Panc1 (cell line): ENCODE data around the gene CORIN. TPM values are rescaled to one million over a fixed set of nuclear protein-coding genes. Genes with fewer than 3 reads are reported as not detected.
"Not testable (repeated sequence)": the region's sequence is repeated elsewhere in the genome, so short reads cannot be mapped to it uniquely, and the experiment has no call there.

Source experiments
- ATAC-seq: fragments of 200-7000 bp; cut with Tn5 transposase; 2 replicates; pipeline ENCODE4 v1.9.1; 2020; ENCODE audit warnings: mild to moderate bottlenecking, moderate library complexity
- BruUV-seq: library from RNA; stranded (reverse); fragments of 400-500 nt; replicated peaks from 2 replicates; lab custom pipeline; 2021; lab: Mats Ljungman, UMichigan
- CTCF ChIA-PET: fragments of 300-600 bp; sonication (Branson Sonifier 250); formaldehyde crosslinking; loops from one replicate; lab custom pipeline; 2022; ENCODE audit warnings: antibody characterized with exemption; lab: Charles Lee
- POLR2A ChIA-PET: fragments of 300-600 bp; sonication (Branson Sonifier 250); formaldehyde crosslinking; loops from one replicate; lab custom pipeline; 2022; ENCODE audit warnings: antibody characterized with exemption; lab: Charles Lee
- DNase-seq: peaks from one replicate; pipeline ENCODE4 v3.0.0-alpha.2; 2010; ENCODE audit warnings: low read depth, low spot score
- H3K27ac ChIP-seq: 2 replicates; pipeline ENCODE4 v1.5.1; 2011; ENCODE audit warnings: mild to moderate bottlenecking, low read length, inconsistent platforms
- H3K27me3 ChIP-seq: fragments of 200-500 bp; sonication (Bioruptor generic); 2 replicates; pipeline ENCODE4 v1.6.0; 2014; ENCODE audit warnings: low read length, inconsistent platforms; ENCODE audit not compliant: control insufficient read depth, insufficient read depth
- H3K36me3 ChIP-seq: fragments of 200-500 bp; sonication (Bioruptor generic); 2 replicates; pipeline ENCODE4 v1.5.1; 2014; ENCODE audit warnings: inconsistent platforms, mild to moderate bottlenecking, low read length, moderate library complexity; ENCODE audit not compliant: control insufficient read depth, insufficient read depth
- H3K4me1 ChIP-seq: 2 replicates; pipeline ENCODE4 v1.5.1; 2011; ENCODE audit warnings: inconsistent platforms, mild to moderate bottlenecking, low read length, moderate library complexity; ENCODE audit not compliant: control insufficient read depth, insufficient read depth
- H3K4me3 ChIP-seq, 2 experiments: 2 replicates each; pipeline ENCODE4 v1.5.1; 2011 to 2012; ENCODE audit warnings: low read depth in 2 of 2, low read length in 2 of 2, mild to moderate bottlenecking in 2 of 2, inconsistent platforms in 1 of 2, moderate library complexity in 1 of 2
- H3K9me3 ChIP-seq: fragments of 200-500 bp; sonication (Bioruptor generic); 2 replicates; pipeline ENCODE4 v1.5.1; 2014; ENCODE audit warnings: low read depth, mild to moderate bottlenecking, inconsistent platforms, low read length, moderate library complexity; ENCODE audit not compliant: control insufficient read depth, insufficient read depth
- POLR2AphosphoS5 ChIP-seq: IDR thresholded peaks from 2 replicates; pipeline ENCODE4 v1.6.1; 2012; ENCODE audit warnings: mild to moderate bottlenecking, low read depth, low read length, moderate library complexity
- SIN3A ChIP-seq: IDR thresholded peaks from 2 replicates; pipeline ENCODE4 v1.6.1; 2012; ENCODE audit warnings: low read depth, mild to moderate bottlenecking, low read length, moderate library complexity, borderline replicate concordance; ENCODE audit not compliant: insufficient read depth
- TCF7L2 ChIP-seq: IDR thresholded peaks from 2 replicates; pipeline ENCODE4 v1.6.1; 2011; ENCODE audit warnings: mild to moderate bottlenecking, low read depth, low read length, inconsistent platforms
- in situ Hi-C: cut with HindIII; loops from 2 replicates; pipeline ENCODE4 v1.10.0; 2016; ENCODE audit warnings: low sequenced_read_pairs, low pct_unique_long_range_greater_than_20kb
- intact Hi-C: fragments of 100-400 bp; cut with micrococcal nuclease; formaldehyde crosslinking; loops from one replicate; pipeline ENCODE4 v1.10.0; 2022; ENCODE audit not compliant: unreplicated experiment
- total RNA-seq: library from RNA; stranded (reverse); gene quantifications from one replicate; pipeline ENCODE4 v1.2.1, GENCODE V29; 2021; ENCODE audit not compliant: unreplicated experiment
- TF ChIP-seq, protein P1 (sequence below), 2 experiments: IDR thresholded peaks; 2 replicates each; pipeline ENCODE4 v1.6.1; 2011 to 2012; ENCODE audit warnings: low read depth in 2 of 2, control low read depth in 1 of 2, low read length in 1 of 2, mild to moderate bottlenecking in 1 of 2, moderate library complexity in 1 of 2; ENCODE audit not compliant: insufficient read depth in 1 of 2
- TF ChIP-seq, protein P2 (sequence below): fragments of 450-650 bp; IDR thresholded peaks from 2 replicates; pipeline ENCODE4 v1.5.1; 2017; ENCODE audit warnings: mild to moderate bottlenecking

The CORIN gene
- total RNA-seq, 1 experiment from 2014 or later: not detected

DNA sequence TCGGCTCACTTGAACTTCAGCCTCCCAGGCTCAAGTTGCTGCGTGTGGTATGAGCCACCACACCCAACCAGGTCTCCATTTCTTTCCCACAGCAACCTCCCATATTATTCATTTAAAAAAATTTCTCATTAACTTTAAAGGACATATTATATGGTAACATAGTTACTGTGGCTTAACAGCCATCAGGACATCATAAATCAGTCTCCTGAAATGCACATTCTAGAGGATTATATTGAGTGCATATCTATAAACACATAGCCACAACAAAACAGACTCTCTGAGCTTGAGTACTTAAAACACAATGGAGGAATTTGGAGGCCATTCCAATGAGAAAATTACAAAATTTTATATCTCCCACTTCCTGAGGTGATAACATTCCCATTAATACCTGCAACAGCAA lies 61.5 kb downstream of the CORIN start:
- no peak for DNase-seq
- intact Hi-C loops (no loop called here), in situ Hi-C loops (no loop called here)
- CTCF ChIA-PET: no interaction called here
- no peak for TF ChIP-seq POLR2AphosphoS5
- no peak for TF ChIP-seq SIN3A
- TF ChIP-seq, protein P1, sequence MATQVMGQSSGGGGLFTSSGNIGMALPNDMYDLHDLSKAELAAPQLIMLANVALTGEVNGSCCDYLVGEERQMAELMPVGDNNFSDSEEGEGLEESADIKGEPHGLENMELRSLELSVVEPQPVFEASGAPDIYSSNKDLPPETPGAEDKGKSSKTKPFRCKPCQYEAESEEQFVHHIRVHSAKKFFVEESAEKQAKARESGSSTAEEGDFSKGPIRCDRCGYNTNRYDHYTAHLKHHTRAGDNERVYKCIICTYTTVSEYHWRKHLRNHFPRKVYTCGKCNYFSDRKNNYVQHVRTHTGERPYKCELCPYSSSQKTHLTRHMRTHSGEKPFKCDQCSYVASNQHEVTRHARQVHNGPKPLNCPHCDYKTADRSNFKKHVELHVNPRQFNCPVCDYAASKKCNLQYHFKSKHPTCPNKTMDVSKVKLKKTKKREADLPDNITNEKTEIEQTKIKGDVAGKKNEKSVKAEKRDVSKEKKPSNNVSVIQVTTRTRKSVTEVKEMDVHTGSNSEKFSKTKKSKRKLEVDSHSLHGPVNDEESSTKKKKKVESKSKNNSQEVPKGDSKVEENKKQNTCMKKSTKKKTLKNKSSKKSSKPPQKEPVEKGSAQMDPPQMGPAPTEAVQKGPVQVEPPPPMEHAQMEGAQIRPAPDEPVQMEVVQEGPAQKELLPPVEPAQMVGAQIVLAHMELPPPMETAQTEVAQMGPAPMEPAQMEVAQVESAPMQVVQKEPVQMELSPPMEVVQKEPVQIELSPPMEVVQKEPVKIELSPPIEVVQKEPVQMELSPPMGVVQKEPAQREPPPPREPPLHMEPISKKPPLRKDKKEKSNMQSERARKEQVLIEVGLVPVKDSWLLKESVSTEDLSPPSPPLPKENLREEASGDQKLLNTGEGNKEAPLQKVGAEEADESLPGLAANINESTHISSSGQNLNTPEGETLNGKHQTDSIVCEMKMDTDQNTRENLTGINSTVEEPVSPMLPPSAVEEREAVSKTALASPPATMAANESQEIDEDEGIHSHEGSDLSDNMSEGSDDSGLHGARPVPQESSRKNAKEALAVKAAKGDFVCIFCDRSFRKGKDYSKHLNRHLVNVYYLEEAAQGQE (IDR thresholded peaks at IDR 0.05; ENCODE audit: insufficient read depth in 1 of 2, low read depth in 2 of 2, low read length in 1 of 2): no peak
- TF ChIP-seq TCF7L2: no peak
- TF ChIP-seq, protein P2, sequence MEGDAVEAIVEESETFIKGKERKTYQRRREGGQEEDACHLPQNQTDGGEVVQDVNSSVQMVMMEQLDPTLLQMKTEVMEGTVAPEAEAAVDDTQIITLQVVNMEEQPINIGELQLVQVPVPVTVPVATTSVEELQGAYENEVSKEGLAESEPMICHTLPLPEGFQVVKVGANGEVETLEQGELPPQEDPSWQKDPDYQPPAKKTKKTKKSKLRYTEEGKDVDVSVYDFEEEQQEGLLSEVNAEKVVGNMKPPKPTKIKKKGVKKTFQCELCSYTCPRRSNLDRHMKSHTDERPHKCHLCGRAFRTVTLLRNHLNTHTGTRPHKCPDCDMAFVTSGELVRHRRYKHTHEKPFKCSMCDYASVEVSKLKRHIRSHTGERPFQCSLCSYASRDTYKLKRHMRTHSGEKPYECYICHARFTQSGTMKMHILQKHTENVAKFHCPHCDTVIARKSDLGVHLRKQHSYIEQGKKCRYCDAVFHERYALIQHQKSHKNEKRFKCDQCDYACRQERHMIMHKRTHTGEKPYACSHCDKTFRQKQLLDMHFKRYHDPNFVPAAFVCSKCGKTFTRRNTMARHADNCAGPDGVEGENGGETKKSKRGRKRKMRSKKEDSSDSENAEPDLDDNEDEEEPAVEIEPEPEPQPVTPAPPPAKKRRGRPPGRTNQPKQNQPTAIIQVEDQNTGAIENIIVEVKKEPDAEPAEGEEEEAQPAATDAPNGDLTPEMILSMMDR: no peak
- Histone ChIP-seq H3K27me3 (no peaks in the 10 kb centered on the region), H3K36me3 (no peaks in the 10 kb centered on the region), H3K9me3 (no peaks in the 10 kb centered on the region), H3K27ac (no peak overlapping the region), H3K4me1 (no peaks in the 10 kb centered on the region), H3K4me3 (no peak overlapping the region)
- ATAC-seq: no peak
- POLR2A ChIA-PET: no interaction called here
- BruUV-seq: no TSS peak

DNA sequence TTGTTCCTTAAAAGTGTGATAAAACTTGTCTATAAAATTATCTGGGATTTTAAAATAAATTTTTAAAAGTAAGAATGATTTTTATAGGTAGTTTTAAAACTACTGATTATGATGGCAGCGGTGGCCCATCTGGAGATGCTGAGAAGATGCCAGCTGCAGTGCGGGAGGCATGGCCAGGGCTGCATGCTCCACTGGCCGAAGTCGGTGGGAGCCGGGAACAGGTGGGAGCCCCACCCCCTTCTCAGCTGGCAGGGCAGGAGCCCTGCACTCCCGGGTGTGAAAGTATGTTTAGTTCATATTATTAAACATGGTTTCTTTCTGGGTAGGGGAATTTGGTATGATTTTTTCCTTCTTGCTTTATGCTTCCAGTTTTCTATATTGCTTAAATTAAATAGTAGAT lies 63.8 kb downstream of the CORIN start:
- ChIA-PET CTCF (no interaction called here), POLR2A (no interaction called here)
- BruUV-seq: no TSS peak
- no peaks in the 10 kb centered on the region for H3K27me3 ChIP-seq
- DNase-seq (no peak), ATAC-seq (no peak)
- no peaks in the 10 kb centered on the region for H3K9me3 ChIP-seq
- H3K36me3 ChIP-seq: no peaks in the 10 kb centered on the region
- no peak overlapping the region for H3K4me3 ChIP-seq
- no peak for TF ChIP-seq POLR2AphosphoS5
- in situ Hi-C loops: no loop called here
- intact Hi-C loops: no loop called here
- no peaks in the 10 kb centered on the region for H3K4me1 ChIP-seq
- H3K27ac ChIP-seq: no peak overlapping the region

DNA sequence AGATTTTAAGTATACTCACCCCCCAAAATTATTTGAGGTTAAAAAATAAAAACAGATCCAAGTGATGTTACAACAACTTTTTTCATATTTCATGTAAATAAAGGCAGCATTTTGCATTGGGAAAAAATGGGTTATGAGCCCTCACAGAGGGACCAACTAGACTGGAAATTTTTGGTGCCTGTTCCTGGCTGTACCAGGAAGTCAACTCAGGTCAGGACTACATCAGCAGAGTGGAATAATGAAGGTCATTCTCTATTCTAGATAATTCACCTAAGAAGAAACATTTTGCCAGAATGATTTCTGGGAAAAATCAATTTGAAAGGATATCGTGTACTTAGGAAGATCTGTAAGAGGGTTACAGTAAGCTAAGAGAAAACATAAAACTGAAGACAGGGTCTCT lies 66.8 kb downstream of the CORIN start:
- no TSS peak for BruUV-seq
- intact Hi-C loops (no loop called here), in situ Hi-C loops (no loop called here)
- no peak for TF ChIP-seq POLR2AphosphoS5
- TF ChIP-seq TCF7L2: no peak
- TF ChIP-seq, protein P2: no peak
- TF ChIP-seq, protein P1 (IDR thresholded peaks at IDR 0.05; ENCODE audit: insufficient read depth in 1 of 2, low read depth in 2 of 2, low read length in 1 of 2): no peak
- TF ChIP-seq SIN3A: no peak
- Histone ChIP-seq H3K4me3 (no peak overlapping the region), H3K36me3 (no peaks in the 10 kb centered on the region), H3K4me1 (no peaks in the 10 kb centered on the region), H3K9me3 (no peaks in the 10 kb centered on the region), H3K27ac (no peak overlapping the region), H3K27me3 (no peaks in the 10 kb centered on the region)
- ChIA-PET CTCF (no interaction called here), POLR2A (no interaction called here)
- ATAC-seq (no peak), DNase-seq (no peak)

DNA sequence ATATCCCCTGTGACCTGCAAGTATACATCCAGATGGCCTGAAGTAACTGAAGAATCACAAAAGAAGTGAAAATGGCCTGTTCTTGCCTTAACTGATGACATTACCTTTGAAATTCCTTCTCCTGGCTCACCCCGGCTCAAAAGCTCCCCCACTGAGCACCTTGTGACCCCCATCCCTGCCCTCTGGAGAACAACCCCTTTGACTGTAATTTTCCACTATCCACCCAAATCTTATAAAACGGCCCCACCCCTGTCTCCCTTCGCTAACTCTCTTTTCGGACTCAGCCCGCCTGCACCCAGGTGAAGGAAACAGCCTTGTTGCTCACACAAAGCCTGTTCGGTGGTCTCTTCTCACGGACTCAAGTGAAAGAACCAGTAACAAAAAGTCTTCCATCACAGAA lies 69.9 kb downstream of the CORIN start:
- POLR2A ChIA-PET, CTCF ChIA-PET: not testable (repeated sequence)

More for the DNA sequence above, 69.9 kb downstream of the CORIN start:
- H3K4me3 ChIP-seq, BruUV-seq, intact Hi-C loops, H3K9me3 ChIP-seq, H3K27me3 ChIP-seq, H3K36me3 ChIP-seq, DNase-seq, H3K4me1 ChIP-seq, ATAC-seq, H3K27ac ChIP-seq, in situ Hi-C loops: not testable (repeated sequence)
